OCI-LY3 (cell line): Measurements from ENCODE around the gene CENPB.

Experiments
- CTCF ChIP-seq: fragments of 200-600, 300-600 bp; sonication (generic); IDR thresholded peaks from 2 replicates; pipeline ENCODE4 v1.5.1; 2014; ENCODE audit warnings: antibody characterized with exemption, low read length, low read depth
- EZH2phosphoT487 ChIP-seq: fragments of 200-600 bp; shearing (Covaris generic); IDR thresholded peaks from 2 replicates; pipeline ENCODE4 v1.6.1; 2018; ENCODE audit warnings: antibody characterized with exemption, mixed run types, low read depth

GRCh38 chr20:3783511-3784195 is 2.9 kb downstream of the CENPB start:
- TF ChIP-seq CTCF (no peak), EZH2phosphoT487 (no peak)
